Measurements from ENCODE around the gene TCAIM. TPM values are rescaled to one million over a fixed set of nuclear protein-coding genes. Genes with fewer than 3 reads are reported as not detected.

TCAIM gene
- total RNA-seq, 1 experiment from 2014 or later: 18.4 TPM

DNA sequence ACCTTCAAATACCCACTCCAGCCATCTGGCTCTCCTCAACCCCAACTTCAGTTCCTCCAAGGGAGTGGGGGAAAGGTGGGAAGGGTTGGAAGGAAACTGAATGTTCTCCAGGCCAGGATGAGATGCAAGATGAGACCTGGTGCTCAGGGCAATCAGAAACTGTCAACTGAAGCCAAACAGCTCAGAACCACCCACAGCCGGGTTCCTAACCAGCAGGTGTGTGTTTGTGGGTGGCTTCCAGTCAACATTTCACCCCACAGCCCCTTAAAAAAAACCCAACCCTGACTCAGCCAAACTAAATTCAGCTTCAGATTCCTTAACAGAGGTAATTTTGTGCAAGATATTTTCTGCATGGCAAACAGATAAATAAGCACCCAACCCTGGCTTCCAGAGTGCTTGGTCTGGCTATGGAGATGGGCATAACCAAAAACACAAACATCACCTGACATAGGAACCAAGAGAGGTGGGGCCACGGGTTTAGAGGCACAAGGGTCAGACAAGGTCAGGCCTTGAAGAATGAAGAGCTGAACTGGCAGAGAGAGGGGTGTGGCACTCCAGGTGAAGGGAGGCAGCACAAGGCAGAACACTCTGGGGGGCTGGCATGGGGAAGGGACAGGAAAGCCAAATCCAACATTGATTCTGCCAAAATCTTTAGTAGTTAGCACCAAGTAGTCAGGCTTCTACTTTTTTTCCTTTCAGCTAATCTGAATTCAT lies 104.2 kb downstream of the TCAIM start:
- Histone ChIP-seq H3K27me3 (ENCODE audit: insufficient read depth, low read length) (no peaks in the 10 kb centered on the region), H3K79me2 (ENCODE audit: insufficient read depth, low read length) (no peaks in the 10 kb centered on the region), H3K4me2 (ENCODE audit: low read length) (no peak overlapping the region), H3K9me2 (ENCODE audit: insufficient read depth) (no peaks in the 10 kb centered on the region), H4K20me1 (ENCODE audit: insufficient read depth) (no peaks in the 10 kb centered on the region), H3K27ac (ENCODE audit: low read depth, low read length) (no peak overlapping the region), H2AFZ (ENCODE audit: low read depth, low read length, poor library complexity, severe bottlenecking) (no peak overlapping the region), H3K9ac (ENCODE audit: low read length) (no peak overlapping the region), H3K4me1 (ENCODE audit: control insufficient read depth in 1 of 2, insufficient read depth in 2 of 2, low read length in 2 of 2) (no peaks in the 10 kb centered on the region), H3K9me3 (ENCODE audit: control insufficient read depth in 1 of 2, insufficient read depth in 1 of 2, low read depth in 1 of 2, low read length in 2 of 2) (no peaks in the 10 kb centered on the region), H3K4me3 (replicated peaks in 1 of 2; ENCODE audit: low read depth in 1 of 2, low read length in 2 of 2) (no peak overlapping the region), H3K36me3 (ENCODE audit: control insufficient read depth in 1 of 2, insufficient read depth in 2 of 2, low read length in 2 of 2) (peaks cover 9 to 21% of the 10 kb centered on the region in 2 experiments; a peak in 3 of 4 replicates)
- TF ChIP-seq SIN3A (IDR thresholded peaks at IDR 0.05; ENCODE audit: low read depth): no peak
- no peak for TF ChIP-seq CEBPB (IDR thresholded peaks at IDR 0.05; ENCODE audit: low read depth)
- no peak for TF ChIP-seq EGR1 (IDR thresholded peaks at IDR 0.05; ENCODE audit: low read depth)
- TF ChIP-seq FOSL1 (IDR thresholded peaks at IDR 0.05; ENCODE audit: low read depth): no peak
- TF ChIP-seq, protein P1, sequence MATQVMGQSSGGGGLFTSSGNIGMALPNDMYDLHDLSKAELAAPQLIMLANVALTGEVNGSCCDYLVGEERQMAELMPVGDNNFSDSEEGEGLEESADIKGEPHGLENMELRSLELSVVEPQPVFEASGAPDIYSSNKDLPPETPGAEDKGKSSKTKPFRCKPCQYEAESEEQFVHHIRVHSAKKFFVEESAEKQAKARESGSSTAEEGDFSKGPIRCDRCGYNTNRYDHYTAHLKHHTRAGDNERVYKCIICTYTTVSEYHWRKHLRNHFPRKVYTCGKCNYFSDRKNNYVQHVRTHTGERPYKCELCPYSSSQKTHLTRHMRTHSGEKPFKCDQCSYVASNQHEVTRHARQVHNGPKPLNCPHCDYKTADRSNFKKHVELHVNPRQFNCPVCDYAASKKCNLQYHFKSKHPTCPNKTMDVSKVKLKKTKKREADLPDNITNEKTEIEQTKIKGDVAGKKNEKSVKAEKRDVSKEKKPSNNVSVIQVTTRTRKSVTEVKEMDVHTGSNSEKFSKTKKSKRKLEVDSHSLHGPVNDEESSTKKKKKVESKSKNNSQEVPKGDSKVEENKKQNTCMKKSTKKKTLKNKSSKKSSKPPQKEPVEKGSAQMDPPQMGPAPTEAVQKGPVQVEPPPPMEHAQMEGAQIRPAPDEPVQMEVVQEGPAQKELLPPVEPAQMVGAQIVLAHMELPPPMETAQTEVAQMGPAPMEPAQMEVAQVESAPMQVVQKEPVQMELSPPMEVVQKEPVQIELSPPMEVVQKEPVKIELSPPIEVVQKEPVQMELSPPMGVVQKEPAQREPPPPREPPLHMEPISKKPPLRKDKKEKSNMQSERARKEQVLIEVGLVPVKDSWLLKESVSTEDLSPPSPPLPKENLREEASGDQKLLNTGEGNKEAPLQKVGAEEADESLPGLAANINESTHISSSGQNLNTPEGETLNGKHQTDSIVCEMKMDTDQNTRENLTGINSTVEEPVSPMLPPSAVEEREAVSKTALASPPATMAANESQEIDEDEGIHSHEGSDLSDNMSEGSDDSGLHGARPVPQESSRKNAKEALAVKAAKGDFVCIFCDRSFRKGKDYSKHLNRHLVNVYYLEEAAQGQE (IDR thresholded peaks at IDR 0.05; ENCODE audit: low read depth): no peak
- TF ChIP-seq CBX3 (IDR thresholded peaks at IDR 0.05; ENCODE audit: low read depth): no peak
- no peak for TF ChIP-seq POLR2A (IDR thresholded peaks at IDR 0.05; ENCODE audit: borderline replicate concordance, extremely low read depth, insufficient read depth, insufficient read length)
- no peak for TF ChIP-seq ZFX (IDR thresholded peaks at IDR 0.05)
- no peak for TF ChIP-seq SRF (IDR thresholded peaks at IDR 0.05; ENCODE audit: low read depth)
- TF ChIP-seq, protein P2, sequence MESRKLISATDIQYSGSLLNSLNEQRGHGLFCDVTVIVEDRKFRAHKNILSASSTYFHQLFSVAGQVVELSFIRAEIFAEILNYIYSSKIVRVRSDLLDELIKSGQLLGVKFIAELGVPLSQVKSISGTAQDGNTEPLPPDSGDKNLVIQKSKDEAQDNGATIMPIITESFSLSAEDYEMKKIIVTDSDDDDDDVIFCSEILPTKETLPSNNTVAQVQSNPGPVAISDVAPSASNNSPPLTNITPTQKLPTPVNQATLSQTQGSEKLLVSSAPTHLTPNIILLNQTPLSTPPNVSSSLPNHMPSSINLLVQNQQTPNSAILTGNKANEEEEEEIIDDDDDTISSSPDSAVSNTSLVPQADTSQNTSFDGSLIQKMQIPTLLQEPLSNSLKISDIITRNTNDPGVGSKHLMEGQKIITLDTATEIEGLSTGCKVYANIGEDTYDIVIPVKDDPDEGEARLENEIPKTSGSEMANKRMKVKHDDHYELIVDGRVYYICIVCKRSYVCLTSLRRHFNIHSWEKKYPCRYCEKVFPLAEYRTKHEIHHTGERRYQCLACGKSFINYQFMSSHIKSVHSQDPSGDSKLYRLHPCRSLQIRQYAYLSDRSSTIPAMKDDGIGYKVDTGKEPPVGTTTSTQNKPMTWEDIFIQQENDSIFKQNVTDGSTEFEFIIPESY (IDR thresholded peaks at IDR 0.05; ENCODE audit: extremely low read depth, insufficient replicate concordance, low read length): no peak
- BruUV-seq (replicated peaks): no TSS peak
- RAD21 ChIA-PET (ENCODE audit: low non-redundant PET in 1 of 2, low total read pairs in 2 of 2, uncharacterized antibody in 2 of 2, unreplicated experiment in 2 of 2): no interaction called here
- no peak for ATAC-seq
- CTCF ChIA-PET: no interaction called here
- DNase-seq (ENCODE audit: low read depth, low spot score): no peak
- POLR2A ChIA-PET: no interaction called here
- intact Hi-C loops (cut with micrococcal nuclease): no loop called here

Measured in HCT116 (cell line).